ENCODE measurements around the gene PGLYRP1.
A peak's percentile ranks its signal among the peaks of the same experiment; 100 is the strongest.

Gene PGLYRP1

DNA sequence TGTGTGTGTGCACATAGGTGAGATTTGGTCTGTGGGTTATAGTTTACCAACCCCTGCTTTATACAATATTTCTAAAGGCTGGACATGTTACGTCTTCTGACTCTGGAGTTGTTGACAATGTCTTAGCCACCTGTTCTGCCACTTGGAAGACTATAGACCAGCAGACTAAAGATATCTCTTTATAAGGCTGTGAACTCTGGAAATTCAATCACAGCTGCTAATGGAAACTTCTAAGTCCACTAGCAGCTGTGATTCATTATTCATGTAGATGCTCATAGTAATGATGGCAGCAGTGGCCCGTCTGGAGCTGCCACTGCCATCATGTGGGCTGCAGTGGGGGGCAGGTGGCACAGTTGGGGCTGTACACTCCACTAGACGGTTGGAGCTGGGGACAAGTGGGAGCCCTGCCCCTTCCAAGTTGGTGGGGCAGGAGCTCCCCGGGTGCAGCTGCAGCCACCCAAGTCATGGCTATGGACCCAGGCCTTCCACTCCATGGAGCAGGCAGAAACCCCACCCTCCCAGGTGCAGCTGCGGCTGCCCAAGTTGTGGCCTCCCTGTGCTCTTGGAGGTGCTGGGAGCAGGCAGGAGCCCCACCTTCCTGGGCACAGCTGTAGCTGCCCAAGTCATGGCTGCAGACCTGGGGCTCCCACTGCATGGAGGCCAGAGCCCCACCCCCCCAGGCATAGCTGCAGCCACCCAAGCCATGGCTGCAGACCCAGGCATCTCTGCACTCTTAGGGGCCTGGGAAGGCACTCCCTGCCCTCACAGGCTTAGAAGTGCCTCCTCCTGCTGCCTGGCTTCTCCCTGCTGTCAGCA lies 9.1 kb upstream of the PGLYRP1 start:
- no peak for DNase-seq

DNA sequence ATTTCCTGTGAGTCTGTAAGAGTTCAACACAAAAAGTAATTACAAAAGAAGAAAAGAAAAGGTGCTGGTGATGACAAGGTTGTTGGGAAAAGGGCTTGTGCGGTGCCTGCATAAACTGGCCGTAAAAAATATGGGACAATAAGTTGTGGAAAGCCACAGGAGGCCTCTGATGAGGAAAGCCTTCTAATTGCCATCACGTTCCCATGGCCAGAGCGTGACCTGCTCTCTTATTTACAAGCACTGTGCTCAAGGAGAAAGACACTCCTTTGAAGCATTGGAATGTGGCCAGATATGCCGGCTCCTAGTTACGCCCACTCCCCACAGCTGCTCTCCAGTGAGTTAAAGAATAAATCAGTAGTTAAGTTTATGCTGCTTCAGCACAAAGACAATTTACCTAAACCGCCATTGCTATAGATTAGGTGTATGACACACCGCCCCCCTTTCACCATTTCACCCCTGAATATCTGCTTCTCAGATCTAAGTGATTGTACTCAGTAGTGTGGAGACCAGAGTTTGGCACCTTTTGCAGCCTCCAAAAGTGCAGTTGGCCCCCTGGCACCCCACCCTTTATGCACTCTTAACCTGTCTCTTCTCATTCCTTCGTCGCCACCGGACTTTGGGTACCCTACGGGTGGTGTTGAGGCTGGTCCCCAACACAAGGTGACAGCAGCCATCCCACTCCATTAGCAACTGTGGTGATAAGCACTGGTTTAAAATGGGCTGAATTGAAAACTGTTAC lies 8.1 kb upstream of the PGLYRP1 start:
- DNase-seq = no peak

DNA sequence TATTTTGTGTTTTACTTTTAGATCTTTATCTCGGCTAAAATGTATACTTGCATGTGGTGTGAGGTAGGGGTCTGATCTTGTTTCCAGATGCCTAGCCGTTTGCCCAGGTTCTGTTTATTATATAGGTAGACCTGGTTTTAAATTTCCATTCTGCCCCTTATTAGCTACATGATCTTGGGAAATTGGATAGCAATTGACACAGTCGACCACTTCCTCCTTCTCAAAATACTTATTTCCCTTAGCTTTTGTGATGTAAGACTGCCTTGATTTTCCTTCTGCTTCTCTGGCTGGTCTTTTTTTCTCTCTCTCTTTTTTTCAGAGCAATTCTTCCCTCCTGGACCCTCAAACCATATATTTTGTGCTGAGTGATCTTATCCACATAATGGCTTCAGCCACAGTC lies 3.0 kb upstream of the PGLYRP1 start:
- DNase-seq = peak; percentile 10

DNA sequence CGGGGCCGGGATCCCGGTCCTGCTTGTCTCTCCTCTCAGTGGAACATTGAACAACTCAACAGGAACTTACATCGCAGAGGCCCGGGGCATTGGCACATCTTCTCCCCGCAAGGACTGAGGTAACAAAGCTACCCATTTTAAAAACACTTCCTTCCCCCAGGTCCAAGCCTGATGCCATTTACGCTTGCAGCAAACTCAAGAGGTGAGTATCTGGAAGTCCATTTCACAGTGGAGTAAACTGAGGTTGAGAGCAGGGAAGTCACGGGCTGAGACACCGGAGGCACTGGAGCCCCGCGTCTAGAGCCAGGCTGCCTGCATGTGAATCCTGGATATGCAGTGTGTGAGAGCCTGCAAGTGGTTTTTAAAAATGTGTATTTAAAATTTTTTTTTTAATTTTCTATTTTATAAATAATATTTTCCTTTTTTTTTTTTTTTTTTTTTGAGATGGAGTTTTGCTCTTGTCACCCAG lies 492 bp upstream of the PGLYRP1 start:
- DNase-seq = no peak

DNA sequence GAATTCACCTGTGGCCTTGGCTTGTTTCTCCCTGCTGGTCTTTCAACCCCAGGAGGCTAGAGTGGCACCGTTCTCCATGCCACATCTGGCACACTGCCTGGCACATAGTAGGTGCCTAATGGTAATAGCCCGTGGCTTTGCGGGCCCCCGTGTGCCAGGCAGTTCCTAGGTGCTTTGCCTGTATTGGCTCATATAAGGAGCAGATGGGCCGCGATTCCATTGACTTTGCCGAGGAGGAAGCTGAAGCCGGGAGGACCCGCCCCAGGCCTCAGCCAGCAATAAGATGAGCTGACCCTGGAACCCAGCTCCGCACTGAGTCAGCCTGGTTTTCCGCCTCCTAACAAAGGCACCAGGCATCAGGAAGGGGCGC lies 807 bp downstream of the PGLYRP1 start:
- DNase-seq = no peak

DNA sequence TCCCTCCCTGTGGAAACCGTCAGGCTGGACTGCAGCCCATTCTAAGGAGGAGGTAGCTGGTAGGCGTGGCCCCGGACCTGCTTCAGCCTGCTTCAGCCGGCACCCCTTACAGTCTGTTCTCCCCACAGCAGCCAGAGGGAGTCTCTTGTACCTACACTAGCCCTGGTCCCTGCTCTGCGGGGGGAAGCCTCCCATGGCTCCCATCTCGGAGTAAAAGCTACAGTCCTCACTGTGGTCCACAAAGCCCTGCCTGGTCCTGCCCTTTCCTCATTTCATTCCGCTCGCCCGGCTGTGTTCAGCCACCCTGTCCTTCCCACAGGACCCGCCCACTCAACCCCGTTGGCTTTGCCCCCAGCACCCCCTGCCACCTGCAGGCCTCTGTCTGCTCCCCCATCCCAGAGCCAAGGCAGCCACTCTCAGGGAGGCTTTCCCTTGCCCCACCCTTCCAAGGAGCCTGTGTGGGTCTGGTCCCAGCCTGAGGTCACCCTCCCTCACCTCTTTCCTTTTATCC lies 1.3 kb downstream of the PGLYRP1 start:
- DNase-seq = no peak

DNA sequence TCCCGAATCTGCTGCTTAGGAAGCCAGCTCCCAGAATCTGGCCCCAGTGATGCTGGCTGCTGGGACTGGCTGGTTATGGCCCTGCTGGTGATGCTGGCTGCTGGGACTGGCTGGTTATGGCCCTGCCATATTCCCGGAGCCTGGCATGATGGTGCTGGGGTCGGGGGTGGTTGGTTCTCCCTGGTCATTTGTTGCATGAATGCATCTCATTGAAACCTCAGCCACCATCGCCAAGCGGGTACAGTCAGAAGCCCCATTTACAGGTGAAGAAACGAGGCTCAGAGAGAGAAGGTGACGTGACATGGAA lies 2.1 kb downstream of the PGLYRP1 start:
- no peak for DNase-seq

DNA sequence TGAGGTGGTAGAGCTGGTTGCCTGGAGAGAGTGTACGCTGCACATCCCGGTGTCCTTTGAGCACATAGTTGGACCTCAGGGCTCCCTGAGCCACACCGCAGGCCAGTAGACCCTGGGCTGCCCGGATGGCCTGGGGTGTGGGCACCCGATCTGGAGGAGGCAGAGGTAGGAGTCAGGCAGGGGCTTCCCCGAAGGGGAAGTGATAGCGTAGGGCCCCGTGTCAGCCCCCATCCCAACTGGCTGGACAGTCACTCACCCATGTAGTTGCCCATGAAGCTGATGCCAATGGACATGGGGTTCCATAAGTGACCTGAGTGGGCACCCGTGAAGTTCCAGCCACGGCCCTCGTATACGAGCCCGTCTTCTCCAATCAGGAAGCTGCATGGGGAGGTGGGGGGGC lies 3.6 kb downstream of the PGLYRP1 start:
- DNase-seq = no peak

DNA sequence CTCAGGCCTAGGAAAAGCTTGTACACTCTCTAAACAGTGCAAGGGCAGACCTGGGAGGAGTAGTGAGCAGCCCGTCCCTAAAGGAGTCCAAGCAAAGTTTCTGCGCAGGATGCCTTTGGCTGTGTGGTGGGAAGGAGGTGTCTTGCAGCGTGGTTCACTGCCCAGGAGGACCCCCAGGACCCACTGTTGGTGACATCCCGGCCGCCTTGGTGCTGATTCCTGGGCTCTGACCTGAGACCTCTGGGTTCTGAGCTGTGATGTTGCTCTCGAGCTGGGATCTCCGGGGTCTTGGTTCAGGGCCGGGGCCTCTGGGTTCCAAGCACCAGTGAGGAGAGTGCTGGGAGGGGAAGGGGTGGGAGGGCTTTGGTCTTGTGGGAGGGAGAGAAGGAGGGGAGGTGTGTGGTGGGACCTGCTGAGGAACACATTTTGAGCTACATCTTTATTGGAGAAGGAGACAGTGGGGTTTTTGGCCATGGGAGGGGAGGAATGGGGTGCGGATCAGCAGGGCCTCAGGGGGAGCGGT lies 4.1 kb downstream of the PGLYRP1 start:
- DNase-seq = no peak

DNA sequence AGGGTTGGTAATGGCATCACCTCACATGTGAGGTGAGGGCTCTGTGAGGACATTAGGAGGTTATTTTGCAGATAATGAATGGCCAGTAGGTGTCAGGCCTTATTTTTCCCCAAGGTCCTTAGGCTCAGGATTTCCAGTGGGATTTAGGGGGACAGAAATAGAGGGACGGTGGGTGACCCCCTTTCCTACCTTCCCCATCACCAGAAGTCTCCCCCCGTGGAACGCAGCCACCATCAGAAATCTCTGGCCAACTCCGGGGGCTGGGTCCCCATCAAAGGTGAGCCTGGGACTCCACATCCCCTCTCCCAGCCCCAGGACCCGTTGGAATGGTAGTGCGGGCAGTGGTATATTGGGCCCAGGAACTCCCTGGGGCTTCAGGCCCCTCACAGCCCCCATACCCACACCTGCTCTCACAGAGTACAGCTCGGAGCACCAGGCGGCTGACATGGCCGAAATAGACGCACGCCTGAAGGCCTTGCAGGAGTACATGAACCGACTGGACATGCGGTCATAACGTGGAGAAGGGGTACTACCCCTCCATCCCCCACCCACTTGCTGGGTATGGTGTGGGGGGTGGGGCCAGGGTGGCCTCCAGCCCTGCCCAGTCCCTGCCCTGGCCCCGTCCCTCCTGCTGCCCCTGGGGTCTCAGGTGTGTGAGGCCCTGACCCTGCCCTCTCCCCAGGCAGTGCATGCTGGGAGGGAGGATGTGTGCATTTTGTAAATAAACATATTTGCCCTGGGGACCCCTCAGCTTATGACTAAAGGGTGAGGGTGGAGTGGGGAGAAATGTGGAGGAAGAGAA lies 4.8 kb downstream of the PGLYRP1 start:
- DNase-seq = no peak

DNA sequence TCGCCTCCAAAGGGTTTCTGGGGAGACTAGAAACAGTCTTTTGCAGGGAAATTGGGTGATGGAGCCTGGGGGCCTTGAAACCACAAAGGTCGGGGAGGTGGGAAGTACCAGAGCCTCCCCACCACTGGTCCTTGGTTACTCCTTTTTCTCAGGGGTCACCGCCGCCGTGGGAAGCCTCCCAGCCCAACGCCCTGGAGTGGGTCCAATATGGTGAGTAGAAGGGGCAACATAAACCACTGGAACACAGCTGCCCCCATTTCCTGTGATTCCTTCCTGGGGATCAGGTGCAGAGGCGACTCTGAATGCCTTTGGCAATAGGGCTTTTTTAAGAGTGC lies 5.8 kb downstream of the PGLYRP1 start:
- no peak for DNase-seq

DNA sequence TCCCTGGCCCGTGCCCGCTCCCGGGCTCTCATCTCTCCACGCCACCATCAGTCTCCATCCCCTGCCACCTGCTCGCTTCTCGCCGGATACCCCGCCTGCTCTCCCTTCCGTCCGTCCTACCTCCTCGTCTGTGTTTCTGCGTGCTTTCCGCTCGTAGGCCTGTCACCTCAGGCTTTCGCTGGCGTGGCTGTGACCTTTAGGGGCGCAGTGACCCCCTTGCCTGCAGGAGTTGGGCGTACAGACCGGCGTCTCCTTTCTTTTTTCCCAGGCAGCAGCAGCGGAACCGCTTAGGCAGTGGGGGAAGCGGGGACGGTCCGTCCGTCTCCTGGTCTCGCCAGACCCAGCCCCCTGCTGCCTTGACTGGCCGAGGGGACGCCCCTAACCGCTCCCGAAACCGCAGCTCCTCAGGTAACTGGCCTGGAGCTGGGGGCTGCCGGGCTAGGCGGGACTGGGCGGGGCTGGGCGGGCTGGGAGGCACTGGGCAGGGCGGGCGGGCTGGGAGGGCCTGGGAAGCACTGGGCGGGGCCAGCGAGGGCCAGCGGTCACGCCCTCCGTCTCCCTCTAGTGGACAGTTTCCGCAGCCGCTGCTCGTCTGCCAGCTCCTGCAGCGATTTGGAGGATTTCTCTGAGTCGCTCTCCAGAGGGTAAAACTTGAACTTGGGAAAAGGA lies 6.3 kb downstream of the PGLYRP1 start:
- DNase-seq = peak; percentile 88

DNA sequence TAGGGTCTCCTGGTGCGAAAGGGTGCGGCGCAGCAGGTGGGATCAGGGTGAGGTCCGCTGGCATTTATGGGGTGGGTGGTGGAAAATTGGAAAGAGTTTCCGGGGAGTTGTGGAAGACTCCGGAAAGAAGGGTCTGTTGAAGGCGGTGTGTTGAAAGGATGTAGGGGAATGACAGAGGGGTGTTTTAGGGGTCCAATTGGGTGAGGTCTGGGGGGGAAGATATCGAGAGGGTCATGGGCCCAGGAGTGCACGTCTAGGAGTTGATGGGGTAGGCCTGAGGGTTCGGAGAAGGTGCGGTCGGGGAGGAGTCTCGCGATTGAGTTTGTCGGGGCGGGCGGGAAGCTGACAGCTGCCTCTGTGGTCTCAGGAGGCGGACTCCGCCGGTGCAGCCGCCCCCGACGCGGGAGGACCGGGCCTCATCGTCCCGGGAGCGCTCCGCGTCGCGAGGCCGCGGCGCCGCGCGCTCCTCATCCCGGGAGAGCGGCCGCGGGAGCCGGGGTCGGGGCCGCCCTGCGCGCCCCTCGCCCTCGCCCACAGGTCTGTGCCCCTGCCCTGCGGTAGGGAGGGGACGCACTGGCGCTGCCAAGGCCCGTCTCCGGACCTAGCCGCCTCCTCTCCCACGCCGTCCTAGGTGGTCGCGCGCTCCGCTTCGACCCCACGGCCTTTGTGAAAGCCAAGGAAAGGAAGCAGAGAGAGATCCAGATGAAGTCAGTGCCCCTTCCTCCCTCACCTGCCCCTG lies 7.0 kb downstream of the PGLYRP1 start:
- DNase-seq = no peak

DNA sequence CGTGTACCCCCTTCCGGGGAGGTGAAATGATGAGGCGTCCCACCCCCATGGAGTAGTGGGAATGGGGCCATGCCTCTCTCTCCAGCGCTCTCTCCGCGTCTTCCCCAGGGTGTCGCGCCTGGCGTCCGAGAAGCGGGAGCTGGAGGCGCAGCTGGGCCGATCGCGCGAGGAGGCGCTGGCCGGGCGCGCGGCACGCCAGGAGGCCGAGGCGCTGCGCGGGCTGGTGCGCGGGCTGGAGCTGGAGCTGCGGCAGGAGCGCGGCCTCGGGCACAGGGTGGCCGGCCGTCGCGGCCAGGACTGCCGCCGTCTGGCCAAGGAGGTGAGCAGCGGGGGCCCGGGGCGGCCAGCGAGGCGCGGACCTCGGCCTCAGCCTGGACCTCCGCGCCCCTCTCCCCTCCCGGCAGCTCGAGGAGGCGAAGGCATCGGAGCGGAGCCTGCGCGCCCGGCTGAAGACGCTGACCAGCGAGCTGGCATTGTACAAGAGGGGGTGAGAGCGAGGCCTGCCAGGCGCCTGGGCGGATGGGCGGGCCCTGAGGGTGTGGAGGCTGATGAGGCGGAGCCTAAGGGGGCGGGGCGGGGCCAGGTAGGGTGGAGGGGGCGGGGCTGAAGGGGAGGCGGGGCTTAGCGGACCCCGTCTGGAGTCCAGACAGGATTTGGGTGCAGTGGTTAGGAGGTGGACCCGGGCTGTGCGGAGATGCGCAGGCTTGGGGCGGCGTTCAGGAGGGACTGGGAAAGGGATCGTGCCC lies 7.7 kb downstream of the PGLYRP1 start:
- DNase-seq = no peak

DNA sequence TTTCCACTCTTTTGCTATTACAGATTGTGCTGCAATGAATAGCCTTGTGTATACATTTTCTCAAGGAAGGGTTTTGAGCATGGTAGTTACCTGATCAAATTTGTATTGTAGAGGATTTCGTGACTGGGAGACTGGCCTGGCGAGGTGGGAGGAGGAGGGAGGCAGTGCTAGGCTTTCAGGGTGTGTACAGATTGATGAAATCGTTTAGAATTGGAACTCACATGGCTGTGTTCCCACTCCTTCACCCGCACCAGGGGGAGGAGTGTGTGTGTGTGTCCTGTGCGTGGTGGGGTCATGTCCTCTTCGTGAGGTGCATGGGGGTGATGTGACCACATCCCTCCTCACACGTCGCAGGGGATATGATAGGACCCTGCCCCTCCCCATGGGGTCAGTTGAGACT lies 8.3 kb downstream of the PGLYRP1 start:
- no peak for DNase-seq

DNA sequence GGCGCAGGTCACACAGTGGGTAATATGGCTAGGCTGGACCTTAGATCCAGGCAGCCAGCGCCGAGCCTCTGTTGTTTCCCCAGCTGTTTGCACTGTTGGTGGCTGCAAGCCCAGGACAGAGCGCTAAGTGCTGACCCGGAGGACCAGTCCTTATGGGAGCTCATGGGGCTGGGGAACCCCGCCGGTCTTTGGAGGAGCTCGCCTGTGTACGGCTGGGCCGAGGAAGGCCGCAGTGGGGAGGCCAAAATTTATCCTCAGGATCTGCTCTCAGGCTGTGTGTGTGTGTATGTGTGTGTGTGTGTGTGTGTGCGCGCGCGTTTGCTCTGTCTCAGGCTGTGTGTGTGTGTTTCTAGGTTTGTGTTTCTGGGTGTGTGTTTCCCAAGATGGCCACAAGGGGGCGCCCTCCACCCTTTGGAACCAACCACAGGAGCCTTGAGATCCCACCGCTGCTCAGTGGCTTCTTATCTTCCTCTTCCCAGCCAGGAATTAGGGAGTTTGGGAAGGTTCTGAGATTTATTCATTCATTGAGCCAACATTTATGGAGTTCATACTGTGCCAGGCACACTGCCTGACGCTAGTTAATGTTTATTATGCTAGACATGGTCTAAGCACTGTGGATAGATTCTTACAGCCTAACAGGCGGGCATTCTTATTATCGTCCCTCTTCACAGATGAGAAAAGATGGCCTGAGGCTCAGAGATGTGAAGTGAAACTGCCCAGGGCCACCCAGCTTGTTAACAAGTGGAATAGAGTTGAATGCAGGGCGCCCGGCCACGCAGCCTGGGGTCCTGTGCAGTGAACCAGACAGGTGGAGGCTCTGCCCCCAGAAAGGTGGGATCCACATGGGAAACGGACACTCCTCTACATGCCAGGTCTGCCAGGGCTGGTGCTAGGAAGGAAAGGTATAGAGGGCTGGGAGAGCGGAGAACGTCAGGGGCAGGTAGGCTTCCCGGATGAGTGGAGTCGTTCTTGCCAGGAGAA lies 13.0 kb downstream of the PGLYRP1 start:
- peak; percentile 77 for DNase-seq

DNA sequence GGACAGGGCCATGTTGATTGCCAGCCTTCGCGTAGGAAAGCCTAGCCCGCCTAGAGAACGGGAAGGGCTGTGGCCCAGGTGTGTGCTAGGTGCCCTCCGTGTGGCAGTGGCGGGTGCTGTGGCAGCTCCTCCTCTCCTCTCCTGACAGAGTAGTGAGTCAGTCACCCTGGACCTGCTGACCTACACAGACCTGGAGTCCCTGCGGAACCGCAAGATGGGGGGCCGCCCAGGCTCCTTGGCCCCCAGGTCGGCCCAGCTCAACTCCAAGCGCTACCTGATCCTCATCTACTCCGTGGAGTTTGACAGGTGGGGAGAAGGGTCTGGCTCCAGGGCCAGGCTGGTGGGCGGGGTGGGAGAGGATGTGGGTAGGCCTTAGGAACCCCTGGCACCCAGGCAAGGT lies 16.4 kb downstream of the PGLYRP1 start:
- no peak for DNase-seq

DNA sequence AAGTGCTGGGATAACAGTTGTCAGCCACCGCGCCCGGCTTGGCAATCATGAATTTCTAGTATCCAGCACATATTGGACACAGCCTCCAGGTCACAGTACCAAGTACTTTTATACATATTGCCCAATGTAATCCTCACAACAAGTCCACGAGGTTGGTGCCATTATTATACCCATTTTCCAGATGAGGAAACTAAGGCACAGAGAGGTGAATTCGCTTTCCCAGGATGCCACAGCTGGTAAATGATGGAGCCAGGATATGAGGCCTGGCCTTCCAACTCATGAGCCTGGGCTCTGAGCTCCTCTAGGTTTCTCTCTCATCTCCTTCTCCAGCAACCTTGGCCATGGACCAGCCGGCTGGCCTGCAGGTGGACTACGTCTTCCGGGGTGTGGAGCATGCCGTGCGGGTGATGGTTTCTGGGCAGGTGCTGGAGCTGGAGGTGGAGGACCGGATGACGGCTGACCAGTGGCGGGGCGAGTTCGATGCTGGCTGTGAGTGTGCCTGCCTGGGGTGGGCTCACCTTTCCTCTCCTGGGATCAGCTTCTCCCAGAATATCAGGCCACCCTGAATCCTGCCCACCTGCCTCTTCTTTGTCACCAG lies 20.1 kb downstream of the PGLYRP1 start:
- no peak for DNase-seq

DNA sequence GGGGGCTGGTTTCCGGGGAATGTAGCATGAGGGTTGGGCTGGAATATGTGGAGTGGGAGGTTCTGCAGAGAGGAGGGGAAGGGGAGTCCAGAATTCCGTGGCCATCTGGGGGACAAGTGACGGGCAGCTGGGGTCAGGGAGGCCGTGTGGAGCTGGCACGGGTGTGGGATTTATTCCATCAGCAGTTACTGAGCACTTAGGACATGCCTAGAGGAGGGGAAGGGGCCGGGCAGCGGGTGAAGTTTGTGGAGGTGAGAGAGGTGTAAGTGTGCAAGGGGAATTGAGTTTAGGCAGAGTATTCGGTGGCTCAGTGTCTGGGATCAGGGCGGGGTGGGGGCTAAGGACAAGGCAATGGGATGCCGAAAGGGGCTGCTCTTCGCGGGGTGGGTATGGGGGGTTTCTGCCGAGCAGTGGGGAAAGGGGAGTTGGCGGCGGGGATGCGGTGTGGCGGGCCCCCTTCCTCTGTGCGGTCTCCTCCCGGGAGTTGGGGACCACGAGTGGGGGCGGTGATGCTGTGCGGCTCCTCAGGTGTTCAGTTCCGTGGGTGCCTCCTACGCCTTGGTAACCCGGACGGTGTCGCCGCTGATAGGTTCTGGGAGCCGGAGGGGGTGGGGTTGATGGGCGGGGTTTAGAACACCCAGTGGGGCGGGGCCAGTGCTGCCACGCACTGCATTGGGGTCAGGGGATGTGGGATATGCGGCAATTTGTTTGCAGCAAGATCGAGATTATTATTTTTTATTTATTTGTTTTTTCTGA lies 22.2 kb downstream of the PGLYRP1 start:
- no peak for DNase-seq

All from OCI-M1 (cell line).